GM19043 (cell line): ENCODE data around the gene SORD.
"Not testable (repeated sequence)": the region's sequence is repeated elsewhere in the genome, so short reads cannot be mapped to it uniquely, and the experiment has no call there.

Experiments used
- ATAC-seq: cut with Tn5 transposase; IDR thresholded peaks from one replicate; pipeline ENCODE4 v1.9.1; 2021; ENCODE audit warnings: low read depth; ENCODE audit not compliant: unreplicated experiment

Gene SORD

DNA sequence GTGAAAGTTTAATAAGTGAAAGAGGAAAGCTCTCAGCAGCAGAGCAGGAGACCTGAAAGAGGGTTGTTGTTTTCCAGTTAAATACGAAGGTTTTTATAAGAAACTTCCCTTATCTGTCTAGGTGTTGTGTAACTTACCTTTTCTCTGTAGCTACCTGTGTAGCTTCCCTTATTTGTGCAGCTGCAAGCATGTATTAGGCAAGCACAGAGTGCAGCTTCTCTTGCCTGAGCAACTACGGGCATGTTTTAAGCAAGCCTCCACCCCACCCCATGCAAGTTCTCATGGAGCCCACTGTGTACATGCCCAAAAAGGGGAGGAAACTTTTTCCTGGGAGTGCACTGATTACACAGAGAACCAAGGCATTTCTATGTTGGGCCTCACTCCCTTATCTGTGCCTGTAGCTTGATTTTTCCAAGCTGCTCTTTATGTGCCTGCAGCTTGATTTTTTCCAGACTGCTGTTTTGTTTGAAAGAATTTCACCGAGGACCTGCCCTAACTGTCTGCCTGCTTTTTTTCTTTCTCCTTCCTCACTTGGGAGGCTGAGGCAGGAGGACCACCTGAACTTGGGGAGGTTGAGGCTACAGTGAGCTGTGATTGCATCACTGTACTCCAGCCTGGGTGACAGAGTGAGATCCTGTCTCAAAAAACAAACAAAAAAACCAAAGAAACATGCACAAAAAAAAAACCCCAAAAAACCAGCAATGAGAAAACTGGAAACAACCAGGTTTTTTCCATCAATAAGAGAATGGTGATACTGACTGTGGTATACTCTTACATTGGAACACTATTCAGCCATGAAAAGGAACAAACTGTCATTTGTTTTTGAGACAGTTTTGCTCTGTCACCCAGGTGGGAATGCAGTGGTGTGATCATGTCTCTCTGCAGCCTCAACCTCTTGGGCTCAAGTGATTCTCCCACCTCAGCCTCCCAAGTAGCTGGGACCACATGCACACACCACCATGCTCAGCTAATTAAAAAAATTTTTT is 36.0 kb downstream of the SORD start:
- not testable (repeated sequence) for ATAC-seq

DNA sequence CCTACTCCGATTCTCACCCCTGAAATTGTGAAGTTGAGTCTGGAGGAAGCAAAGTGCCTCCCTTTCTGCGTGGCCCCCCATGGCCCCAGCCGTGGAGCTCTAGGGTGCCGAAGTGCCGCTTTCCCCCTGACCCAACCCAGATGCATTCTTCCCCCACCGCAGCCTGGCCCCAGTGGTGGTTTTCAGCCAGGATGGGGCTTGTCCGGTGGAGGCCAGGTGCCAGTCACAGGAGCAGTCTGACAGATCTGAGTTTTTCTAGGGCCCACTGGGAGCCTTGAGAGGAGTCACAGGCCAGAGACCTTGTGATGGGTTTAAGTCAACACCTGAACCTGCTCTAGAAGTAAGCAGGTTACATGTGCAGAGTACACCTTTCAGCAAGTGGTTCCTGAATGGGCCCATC is 39.3 kb downstream of the SORD start:
- not testable (repeated sequence) for ATAC-seq

DNA sequence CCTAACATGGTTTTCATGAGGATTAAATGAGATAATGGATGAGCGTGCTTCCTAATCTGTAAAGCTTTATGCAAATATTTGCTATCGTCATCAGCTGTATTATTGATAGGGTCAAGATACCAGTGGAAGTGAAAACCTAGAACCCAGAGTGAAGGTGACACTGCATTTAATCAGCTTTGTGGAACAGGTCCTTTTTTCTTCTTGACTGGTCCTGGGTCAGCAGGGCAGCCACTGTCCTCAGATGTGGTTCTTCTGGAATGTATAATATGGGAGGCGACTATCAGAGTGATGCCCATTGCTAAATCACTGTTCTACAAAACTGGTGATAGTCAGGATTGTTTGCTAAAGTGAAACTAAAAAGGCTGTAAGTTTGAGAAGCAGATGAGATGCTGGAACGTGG is 41.4 kb downstream of the SORD start:
- ATAC-seq: no peak

DNA sequence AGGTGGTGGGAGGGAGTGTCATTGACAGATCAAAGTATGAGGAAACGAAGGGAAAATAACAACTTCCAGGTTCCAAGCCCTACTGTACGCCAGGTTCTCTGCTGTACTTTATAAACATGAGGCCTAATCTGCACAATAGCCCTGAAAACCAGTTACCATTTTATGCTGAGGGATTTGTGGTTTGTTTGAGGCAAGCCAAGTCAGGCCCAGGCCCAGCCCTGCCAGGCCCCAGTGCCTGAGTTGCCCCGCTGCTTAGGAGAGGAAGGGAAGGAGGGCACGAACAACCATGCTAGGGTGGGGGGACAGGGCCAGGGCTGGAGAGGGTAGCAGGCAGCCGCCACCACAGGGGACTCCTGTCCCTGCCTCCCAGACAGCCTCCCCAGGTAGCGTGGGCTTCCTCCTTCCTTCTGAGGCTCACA is 47.0 kb downstream of the SORD start:
- not testable (repeated sequence) for ATAC-seq

DNA sequence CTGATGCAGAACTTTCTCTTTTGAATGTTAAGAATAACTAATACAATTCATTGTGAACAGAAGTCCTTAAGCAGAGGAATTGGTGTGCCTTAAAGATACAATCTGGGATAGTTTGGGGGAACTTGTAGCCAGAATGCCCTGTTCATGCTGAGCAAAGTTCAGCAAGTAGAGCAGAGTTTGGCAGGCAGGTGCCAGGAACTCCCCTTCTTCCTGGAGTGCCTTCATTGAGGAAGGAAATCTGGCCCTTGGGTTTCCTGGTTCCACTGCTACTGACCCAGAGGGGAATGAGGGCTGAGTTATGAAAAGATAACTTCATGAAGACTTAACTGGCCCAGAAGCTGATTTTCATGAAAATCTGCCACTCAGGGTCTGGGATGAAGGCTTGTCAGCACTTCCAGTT is 50.6 kb downstream of the SORD start:
- ATAC-seq: not testable (repeated sequence)

DNA sequence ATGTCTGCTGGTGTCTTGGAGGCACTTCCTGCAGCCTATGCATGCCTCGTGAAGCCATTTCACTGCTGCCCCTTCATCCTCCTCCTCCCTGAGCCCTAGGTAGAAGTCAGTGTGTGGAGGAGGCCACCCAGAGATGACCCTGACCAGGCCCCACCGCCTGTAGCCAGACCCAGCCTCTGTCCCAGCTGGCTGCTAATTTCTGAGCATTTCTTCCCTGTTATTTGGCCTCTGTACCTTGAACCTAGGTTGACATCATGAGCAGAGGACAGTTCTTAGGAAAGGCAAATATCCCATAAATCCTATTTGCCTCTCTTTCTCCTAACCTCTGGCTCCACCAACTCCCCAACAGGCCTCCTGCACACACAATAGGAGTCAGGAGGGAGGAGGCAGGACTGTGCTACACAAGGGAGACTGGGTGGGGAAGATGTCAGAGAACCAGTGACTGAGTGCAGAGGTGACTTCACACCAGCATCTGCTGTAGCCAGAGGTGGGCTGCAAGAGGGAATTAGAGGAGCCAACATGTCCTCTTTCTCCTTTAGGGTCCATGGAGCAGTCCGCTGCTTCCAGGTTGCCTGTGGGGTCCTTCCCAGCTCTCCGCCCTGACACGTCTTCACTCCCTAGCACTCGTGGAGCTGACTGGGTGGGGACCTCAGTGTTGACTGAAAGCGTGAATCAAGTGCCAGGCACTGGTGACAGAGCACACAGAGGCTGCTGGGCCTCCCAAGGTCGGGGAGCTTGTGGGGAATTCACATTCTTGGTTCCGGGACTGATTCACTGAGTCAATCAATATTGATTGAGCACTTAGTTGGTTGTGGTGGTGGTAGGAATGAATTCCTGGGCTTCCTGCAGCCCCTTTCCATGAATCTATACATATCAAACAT is 52.7 kb downstream of the SORD start:
- ATAC-seq: not testable (repeated sequence)

DNA sequence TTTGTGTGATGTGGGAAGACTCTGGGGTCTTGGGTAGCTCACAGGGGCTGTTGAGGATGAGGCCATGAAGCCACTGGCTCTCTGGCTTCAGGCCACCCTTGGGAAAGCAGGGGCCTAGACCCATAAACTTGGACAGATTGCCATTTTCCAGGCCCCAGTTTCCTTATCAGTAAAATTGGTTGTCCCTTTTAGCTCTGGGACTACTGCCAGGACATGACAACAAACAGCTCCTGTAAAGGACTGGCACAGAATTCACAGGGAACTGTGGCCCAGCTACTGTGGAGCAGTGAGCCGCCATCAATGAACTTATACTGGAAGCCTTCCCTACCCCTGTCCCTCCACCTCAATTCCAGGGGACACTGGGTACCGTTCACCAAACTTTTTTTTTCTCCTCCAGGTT is 54.4 kb downstream of the SORD start:
- not testable (repeated sequence) for ATAC-seq

DNA sequence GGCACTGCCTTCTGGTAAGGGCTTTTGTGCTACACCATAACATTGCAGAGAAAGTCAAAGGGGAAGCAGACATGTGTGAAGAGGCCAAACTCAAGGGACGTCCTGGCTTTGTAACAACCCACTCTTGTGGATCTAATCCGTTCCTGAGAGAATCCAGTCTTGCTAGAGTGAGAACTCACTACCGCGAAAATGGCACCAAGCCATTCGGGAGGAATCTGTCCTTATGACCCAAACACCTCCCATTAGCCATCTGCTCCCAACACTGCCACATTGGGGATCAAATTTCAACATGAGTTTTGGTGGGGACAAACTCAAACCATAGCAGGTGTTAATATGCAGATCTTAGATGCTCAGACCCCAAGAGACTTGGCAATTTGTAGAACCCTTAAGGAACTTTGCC is 56.2 kb downstream of the SORD start:
- not testable (repeated sequence) for ATAC-seq

DNA sequence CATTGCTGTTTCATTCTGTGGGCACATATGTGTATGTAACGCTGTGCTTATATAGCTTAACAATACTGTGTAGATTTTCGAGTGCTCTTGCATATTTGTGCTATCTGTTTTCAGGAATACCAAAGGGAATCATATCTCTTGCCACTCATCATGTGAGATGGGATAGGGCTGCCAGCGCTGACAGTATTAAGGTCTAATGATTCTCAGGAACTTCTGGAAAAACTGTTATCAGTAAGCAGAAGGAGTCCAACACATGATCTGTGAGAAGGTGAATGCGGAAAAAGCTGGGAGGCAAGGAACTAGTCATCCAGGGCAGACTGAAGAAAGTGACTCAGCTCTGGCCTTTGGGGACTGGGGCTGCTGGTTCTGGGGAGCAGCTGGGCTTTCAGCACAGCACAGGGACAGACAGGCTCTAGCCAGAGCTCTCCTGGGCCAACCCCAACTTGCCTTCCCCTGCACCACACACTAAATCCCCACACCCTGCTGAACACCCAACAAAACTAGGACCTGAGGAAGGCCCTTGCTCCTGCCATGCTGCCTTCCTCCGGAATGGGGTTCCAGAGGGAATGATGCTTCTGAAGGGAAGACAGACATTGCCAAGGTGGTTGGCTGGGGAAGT is 56.7 kb downstream of the SORD start:
- not testable (repeated sequence) for ATAC-seq

DNA sequence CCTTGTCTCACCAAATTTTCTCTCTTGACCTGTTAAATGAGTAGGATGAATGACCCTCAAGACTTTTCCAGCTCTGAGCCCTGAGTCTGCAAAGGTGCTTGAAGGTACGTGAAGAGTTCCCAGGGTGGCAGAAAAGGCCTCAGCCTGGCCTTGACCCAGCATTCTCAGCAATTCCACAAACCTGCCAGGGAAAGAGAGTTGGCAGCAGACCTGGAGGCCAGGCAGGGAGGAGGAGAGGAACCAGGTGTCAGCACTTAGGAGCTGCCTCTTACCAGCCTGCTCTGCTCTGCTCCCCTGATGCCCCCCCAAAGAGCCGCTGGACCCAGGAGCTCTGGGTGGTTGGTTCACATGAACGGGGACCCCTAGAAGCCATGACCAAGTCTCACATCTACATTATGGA is 57.6 kb downstream of the SORD start:
- ATAC-seq: not testable (repeated sequence)

DNA sequence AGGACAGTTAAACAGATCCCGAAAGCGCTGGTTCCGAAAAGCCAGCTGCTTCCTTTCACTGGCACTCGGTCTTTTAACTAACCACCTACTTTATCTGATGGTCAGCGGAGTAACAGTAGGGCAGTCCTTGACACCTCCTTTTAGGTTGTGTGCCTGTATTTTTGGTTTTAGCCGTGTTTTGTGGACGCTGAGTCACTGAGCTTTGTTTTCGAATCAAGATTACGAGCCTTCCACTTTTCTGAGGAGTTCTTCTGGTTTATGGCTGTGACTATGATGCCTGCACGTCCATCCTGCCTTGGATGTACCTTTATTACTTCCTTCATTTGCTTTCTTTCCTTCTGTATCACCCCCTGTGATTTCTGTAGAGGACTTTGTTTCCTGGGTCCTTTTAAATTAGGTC is 59.4 kb downstream of the SORD start:
- not testable (repeated sequence) for ATAC-seq

DNA sequence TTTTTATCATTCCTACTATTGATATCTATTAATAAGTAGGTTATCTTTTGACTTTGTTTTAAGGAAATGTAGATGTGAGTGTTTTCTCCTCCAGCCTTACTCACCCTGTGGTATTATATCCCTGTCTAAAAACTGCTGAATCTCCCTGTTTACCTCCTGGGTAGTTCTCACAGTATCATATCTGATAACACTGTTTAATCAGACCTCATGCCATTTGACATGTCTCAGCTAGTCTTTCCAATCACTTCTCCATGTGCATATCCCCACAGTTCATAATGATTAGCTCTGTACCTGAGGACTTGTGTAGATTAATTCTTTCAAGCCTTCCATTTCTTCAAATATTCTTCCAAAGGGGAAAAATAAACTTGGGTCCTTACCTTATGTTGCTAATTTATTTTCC is 60.2 kb downstream of the SORD start:
- no peak for ATAC-seq

DNA sequence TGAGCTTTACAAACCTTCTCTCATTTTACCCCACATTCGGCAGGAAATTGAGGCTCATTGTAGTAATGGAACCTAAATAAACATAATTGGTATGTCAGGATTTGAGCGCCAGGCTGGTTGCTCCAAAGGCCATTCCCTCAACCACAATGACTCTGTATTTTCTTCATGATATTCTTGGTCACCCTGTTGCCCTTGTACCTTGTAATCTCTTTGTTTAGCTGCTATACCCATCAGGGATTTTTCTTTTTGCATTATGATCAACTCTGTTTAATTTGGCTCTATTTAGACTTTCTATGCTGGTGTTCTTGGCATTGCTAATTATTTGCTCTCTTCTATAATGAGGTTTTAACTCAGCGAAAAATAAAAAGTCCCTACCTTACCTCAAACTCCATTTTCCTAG is 61.2 kb downstream of the SORD start:
- ATAC-seq: no peak

DNA sequence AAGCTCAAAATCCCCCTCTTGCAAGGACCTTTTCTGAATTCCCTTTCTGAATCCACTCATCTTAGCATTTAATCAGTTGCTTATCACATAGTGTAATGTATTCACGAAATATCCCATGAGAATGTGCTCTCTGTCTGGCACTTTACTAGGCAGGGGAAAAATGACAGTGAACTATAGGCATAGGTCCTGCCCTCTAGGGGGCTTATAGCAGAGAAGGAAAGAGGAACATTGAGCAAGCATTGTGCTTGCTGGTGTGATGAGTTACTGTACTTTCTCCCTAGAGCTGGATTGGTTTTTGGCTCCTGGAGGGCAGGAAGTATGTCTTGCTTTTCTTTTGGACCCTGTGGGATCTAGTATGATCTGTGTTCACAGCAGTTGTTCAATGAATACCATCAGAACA is 64.5 kb downstream of the SORD start:
- no peak for ATAC-seq

DNA sequence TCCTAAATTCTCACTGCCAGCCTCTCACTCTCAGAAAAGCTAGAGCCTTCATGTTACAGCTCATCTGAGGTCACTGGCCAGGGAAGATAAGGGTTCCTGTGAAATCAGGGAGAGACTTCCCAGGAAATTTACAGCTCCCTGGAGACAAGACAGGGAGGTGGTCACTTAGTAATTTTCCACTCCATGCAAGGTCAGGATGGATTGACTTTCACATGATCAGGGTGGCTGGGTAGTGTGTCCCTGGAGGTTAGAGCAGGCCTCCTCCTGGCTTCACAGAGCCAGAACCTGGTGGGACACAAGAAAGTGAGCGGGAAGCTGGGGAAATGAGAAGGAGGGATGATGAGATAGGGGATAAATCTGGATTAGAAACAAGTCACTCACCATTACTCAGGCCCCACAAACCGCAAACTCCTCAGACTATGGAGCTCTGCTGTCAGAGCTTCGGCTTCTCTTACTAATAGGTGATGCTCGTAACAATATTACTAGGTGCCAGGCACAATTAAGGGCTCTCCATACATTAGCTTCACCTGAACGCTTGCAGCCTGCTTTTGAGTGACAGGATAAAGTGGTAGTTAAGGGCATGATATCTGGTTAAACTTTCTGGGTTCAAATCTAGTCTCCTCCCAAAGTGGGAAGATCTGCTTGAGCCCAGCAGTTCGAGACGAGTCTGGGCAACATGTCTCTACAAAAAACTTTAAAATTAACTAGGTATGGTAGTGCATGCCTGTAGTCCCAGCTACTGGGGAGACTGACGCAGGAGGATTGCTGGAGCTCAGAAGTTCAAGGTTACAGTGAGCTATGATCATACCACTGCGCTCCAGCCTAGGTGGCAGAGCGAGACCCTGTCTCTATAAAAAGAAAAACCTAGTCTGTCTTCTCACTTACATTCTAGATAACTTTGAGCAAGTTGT is 66.1 kb downstream of the SORD start:
- no peak for ATAC-seq

DNA sequence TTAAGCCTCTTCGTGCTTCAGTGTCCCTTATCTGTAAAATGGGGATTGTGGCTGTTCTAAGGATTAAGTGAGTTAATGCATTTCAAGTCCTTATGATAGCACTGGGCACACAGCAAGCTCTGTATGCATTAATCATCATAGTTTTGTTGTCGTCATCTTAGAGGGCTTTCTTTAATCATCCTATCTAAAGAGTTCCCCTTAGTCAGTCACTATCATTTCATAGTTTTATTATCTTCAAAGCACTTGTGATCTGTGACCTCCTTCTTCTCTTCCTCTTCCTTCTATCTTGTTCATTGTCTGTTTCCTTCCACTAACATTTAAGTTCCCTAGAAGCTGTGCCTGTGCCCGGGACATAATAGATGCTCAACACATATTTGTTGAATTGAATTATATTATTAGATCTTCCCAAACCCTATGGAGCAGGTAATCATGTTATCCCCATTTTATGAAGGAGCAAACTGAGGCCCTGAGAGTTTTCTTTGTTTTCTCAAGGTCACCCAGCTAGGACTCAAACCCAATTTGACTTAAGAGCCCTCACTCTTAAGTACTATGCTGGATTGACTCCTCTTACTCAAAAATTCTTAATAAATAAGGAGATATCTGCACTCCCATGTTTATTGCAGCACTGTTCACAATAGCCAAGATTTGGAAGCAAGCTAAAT is 66.8 kb downstream of the SORD start:
- ATAC-seq: no peak

DNA sequence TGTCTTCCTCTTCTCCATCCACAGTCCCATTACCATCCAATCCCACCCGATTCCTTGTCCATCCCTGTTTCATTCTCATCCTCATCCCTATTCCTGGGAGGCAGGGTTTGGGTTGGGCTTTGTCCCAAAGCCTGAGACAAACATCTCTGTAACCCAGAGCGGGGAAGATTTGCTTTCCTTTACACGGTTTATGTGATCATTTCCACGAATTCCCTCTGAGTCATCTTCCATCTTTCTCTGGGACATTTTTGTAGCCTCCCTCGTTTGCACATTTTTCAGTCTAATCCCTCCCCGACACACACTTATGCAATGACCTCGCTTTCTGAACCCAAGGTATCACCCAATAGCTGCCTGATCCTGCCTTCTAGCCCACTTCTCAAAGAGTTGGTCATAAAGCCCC is 68.2 kb downstream of the SORD start:
- no peak for ATAC-seq

DNA sequence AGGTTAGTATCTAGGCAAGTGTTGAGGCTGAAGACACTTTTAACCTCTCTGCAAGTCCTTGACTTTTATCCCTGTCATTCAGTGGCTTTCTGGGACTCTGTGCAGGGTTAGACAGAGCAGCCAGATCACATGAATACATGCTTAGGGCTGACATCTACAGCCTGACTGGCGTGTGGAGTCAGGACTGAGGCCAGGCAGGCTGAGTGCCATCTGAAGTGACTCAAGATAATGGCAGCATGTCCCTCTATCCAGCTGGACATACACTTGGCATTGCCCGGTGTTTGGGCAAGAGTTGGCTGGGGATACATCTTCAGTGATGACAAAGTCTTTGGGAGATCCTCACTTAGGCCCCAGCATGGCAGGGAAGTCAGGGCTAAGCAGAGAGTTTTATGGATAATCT is 68.6 kb downstream of the SORD start:
- ATAC-seq: no peak

DNA sequence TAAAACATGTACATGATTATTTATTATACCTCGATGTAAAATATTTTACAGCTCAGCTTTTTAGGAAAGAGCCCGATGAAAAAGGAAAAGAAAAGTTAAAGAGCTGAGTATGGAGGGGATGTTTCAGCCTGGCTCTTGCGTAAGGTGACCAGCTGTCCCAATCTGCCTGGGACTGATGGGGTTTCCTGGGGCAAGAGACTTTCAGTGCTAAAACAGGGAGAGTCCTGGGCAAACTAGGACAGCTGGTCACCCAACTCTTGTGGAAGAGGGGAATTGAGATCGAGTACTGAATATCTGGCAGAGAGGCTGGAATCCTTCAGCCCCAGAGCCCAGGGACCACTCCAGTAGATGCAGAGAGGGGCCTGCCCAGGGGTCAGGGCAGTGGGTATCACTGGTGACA is 70.0 kb downstream of the SORD start:
- ATAC-seq: no peak
